Parathyroid adenoma (tissue), 2 donors: ENCODE data around the gene STMP1.

Experiments
- H2AFZ ChIP-seq: fragments of 300-600 bp; sonication (generic); one replicate; pipeline ENCODE4 v1.7.0; 2017; ENCODE audit warnings: antibody characterized with exemption, mild to moderate bottlenecking
- H3K27ac ChIP-seq: fragments of 300-600 bp; sonication (generic); one replicate; pipeline ENCODE4 v1.7.0; 2017
- H3K27me3 ChIP-seq: fragments of 300-600 bp; sonication (generic); one replicate; pipeline ENCODE4 v1.7.0; 2017; ENCODE audit warnings: low read length; ENCODE audit not compliant: control insufficient read depth, insufficient read depth
- H3K36me3 ChIP-seq: fragments of 300-600 bp; sonication (generic); one replicate; pipeline ENCODE4 v1.7.0; 2017; ENCODE audit warnings: low read length; ENCODE audit not compliant: control insufficient read depth, insufficient read depth
- H3K4me1 ChIP-seq: fragments of 300-600 bp; sonication (generic); one replicate; pipeline ENCODE4 v1.7.0; 2017; ENCODE audit warnings: control low read depth
- H3K4me2 ChIP-seq: fragments of 300-600 bp; sonication (generic); one replicate; pipeline ENCODE4 v1.7.0; 2017; ENCODE audit warnings: low read length
- H3K4me3 ChIP-seq: fragments of 300-600 bp; sonication (generic); one replicate; pipeline ENCODE4 v1.7.0; 2017; ENCODE audit warnings: low read depth, low read length
- H3K79me2 ChIP-seq: fragments of 300-600 bp; sonication (generic); one replicate; pipeline ENCODE4 v1.7.0; 2017; ENCODE audit warnings: control low read depth
- H3K9ac ChIP-seq: fragments of 300-600 bp; sonication (generic); one replicate; pipeline ENCODE4 v1.7.0; 2017; ENCODE audit warnings: mild to moderate bottlenecking
- H3K9me3 ChIP-seq: fragments of 300-600 bp; sonication (generic); one replicate; pipeline ENCODE4 v1.7.0; 2017; ENCODE audit warnings: low read length; ENCODE audit not compliant: control insufficient read depth
- TF ChIP-seq, protein P1 (sequence below): fragments of 300-600 bp; sonication (generic); IDR thresholded peaks from one replicate; pipeline ENCODE4 v1.7.0; 2017; ENCODE audit warnings: antibody characterized with exemption, mild to moderate bottlenecking
- donor health status: primary hyperparathyroidism.

STMP1 gene

DNA sequence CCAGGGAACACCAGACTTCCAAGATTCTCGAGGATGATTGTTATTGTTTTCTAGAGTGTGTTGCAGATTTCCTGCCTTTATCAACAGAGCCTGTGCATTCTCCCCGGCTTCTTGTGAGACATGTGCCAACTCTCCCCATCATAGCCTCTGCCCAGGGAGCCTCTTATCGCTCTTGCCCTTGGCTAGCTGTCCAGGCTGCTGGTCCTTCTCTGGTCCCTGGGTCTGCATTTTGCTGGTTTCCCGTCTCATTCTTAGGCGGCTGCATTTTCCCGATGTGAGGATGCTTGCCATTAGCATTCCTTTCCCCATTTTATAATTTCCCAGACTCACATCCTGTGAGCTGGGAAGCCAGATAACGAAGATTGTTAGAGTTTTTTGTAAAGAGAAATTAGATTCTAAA lies 50.5 kb downstream of the STMP1 start:
- Histone ChIP-seq H3K27ac (no peak overlapping the region), H3K4me2 (no peak overlapping the region), H3K4me3 (no peak overlapping the region), H3K27me3 (no peaks in the 10 kb centered on the region), H3K9me3 (no peaks in the 10 kb centered on the region), H3K79me2 (no peaks in the 10 kb centered on the region), H3K36me3 (no peaks in the 10 kb centered on the region), H2AFZ (no peak overlapping the region), H3K9ac (no peak overlapping the region), H3K4me1 (peaks cover 4% of the 10 kb centered on the region)
- TF ChIP-seq, protein P1, sequence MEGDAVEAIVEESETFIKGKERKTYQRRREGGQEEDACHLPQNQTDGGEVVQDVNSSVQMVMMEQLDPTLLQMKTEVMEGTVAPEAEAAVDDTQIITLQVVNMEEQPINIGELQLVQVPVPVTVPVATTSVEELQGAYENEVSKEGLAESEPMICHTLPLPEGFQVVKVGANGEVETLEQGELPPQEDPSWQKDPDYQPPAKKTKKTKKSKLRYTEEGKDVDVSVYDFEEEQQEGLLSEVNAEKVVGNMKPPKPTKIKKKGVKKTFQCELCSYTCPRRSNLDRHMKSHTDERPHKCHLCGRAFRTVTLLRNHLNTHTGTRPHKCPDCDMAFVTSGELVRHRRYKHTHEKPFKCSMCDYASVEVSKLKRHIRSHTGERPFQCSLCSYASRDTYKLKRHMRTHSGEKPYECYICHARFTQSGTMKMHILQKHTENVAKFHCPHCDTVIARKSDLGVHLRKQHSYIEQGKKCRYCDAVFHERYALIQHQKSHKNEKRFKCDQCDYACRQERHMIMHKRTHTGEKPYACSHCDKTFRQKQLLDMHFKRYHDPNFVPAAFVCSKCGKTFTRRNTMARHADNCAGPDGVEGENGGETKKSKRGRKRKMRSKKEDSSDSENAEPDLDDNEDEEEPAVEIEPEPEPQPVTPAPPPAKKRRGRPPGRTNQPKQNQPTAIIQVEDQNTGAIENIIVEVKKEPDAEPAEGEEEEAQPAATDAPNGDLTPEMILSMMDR: no peak

DNA sequence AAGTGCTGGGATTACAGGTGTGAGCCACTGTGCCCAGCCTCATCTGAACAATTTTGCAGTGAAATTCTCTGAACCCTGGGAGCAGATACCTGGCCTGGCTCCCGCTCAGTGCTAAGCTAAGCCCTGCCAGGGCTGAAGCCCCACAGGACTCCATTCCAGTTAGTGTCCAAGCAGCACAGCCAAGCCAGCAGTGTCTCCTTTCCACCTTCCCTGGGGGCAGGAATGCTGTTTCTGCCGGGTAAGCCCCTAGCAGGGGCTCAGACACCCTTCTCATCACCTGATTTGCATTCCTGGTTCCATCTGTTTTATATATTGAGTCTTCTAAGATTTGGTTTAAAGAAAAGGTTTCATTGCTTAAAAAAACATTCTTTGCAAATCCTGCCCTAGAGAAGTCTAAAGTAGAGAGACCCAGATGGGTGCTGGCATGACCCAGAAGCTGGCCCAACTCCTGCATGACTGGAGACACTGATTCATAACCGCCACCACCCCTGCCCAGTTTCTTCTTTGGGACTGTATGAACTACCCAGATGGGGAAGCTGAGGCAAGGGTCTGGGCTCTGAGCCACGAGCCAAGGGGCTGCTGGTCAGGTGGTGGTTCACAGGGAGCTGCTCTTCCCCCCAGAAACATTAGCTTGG lies 51.6 kb downstream of the STMP1 start:
- Histone ChIP-seq H3K9me3 (no peaks in the 10 kb centered on the region), H3K4me3 (no peak overlapping the region), H3K36me3 (no peaks in the 10 kb centered on the region), H3K4me2 (no peak overlapping the region), H3K79me2 (no peaks in the 10 kb centered on the region), H3K27ac (no peak overlapping the region), H2AFZ (peak overlapping the region; percentile 75), H3K4me1 (peaks cover 4% of the 10 kb centered on the region), H3K9ac (no peak overlapping the region), H3K27me3 (no peaks in the 10 kb centered on the region)
- TF ChIP-seq, protein P1: no peak

DNA sequence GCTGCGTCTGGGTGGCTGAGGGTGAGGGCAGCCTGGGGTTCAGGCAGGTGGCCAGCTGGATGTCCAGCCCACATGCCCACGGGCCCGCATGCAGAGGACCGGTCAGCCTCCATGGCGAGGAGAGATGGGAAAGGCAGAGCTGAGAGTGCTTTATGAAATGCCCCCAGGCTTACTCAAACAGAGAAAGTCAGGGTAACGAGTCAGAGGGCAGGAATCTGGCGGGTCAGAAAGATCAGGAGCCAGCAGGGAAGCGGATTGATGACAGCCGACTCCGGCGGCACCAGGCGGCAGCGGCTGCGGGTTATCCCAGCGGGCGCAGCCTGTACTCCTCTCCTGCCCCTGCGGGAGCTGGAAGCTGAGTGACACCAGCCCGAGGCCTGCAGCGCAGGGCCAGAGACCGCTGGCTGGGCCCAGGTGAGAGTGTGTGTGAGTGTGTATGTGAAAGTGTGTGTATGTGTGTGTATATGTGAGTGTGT lies 52.3 kb downstream of the STMP1 start:
- Histone ChIP-seq H3K27ac (no peak overlapping the region), H3K4me2 (no peak overlapping the region), H3K4me1 (peaks cover 4% of the 10 kb centered on the region), H3K36me3 (no peaks in the 10 kb centered on the region), H3K27me3 (no peaks in the 10 kb centered on the region), H3K9me3 (no peaks in the 10 kb centered on the region), H2AFZ (peak overlapping the region; percentile 75), H3K4me3 (no peak overlapping the region), H3K9ac (no peak overlapping the region), H3K79me2 (no peaks in the 10 kb centered on the region)
- TF ChIP-seq, protein P1: no peak

DNA sequence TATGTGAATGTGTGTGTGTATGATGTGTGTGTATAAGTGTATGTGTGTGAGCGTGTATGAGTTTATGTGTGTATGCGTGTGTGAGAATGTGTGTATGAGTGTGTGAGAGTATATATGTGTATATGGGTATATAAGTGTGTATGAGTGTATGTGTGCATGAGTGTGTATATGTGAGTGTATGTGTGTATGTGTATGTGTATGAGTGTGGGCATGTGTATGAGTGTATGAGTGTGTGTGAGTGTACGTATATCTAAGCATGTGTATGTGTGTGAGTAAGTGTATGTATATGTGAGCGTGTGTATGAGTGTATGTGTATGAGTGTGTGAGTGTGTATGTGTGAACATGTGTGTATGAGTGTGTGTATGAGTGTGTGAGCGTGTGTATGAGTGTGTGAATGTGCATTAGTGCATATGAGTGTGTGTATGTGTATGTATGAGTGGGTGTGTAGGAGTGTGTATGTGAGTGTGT lies 52.8 kb downstream of the STMP1 start:
- H3K27ac ChIP-seq: no peak overlapping the region
- no peaks in the 10 kb centered on the region for H3K36me3 ChIP-seq
- no peak overlapping the region for H3K4me2 ChIP-seq
- peaks cover 4% of the 10 kb centered on the region for H3K4me1 ChIP-seq
- H3K4me3 ChIP-seq: no peak overlapping the region
- TF ChIP-seq, protein P1: no peak
- no peaks in the 10 kb centered on the region for H3K27me3 ChIP-seq
- H3K9me3 ChIP-seq: no peaks in the 10 kb centered on the region
- no peaks in the 10 kb centered on the region for H3K79me2 ChIP-seq
- peak overlapping the region; percentile 75 for H2AFZ ChIP-seq
- no peak overlapping the region for H3K9ac ChIP-seq

DNA sequence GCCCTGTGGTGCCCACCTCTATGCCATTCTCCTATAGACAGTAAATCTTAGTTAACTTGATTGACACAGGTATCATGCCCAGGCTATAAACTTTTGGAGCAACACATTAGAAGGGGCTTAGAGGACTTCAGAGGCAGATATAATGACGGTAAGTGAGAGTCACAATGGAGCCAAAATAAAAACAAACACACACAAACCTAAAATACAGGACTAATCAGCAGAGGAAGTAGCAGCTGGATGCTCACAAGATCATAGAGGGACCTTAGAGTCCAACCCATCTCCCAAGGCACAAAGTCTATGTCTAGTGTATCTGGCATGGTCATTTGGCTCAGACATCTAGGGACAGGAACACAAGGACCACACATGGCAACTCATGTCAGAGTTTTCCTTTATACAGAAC lies 53.4 kb downstream of the STMP1 start:
- Histone ChIP-seq H2AFZ (no peak overlapping the region), H3K4me1 (peaks cover 4% of the 10 kb centered on the region), H3K36me3 (no peaks in the 10 kb centered on the region), H3K9ac (no peak overlapping the region), H3K4me2 (no peak overlapping the region), H3K27ac (no peak overlapping the region), H3K27me3 (no peaks in the 10 kb centered on the region), H3K4me3 (no peak overlapping the region), H3K9me3 (no peaks in the 10 kb centered on the region), H3K79me2 (no peaks in the 10 kb centered on the region)
- TF ChIP-seq, protein P1: no peak
